GM03348 (cell line): Measurements from ENCODE around the gene RBM15B.

ENCODE experiments used
- DNase-seq: peaks from one replicate; pipeline ENCODE4 v3.0.0; 2012; ENCODE audit warnings: low spot score

The RBM15B gene

DNA sequence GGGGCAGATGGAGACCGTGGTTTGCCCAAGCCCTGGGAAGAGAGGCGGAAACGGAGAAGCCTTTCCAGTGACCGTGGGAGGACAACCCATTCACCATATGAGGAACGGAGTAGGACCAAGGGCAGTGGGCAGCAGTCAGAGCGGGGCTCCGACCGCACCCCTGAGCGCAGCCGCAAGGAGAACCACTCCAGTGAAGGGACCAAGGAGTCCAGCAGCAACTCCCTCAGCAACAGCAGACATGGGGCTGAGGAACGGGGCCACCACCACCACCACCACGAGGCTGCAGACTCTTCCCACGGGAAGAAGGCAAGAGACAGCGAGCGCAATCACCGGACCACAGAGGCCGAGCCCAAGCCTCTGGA is 2.0 kb downstream of the RBM15B start:
- DNase-seq, result no peak

DNA sequence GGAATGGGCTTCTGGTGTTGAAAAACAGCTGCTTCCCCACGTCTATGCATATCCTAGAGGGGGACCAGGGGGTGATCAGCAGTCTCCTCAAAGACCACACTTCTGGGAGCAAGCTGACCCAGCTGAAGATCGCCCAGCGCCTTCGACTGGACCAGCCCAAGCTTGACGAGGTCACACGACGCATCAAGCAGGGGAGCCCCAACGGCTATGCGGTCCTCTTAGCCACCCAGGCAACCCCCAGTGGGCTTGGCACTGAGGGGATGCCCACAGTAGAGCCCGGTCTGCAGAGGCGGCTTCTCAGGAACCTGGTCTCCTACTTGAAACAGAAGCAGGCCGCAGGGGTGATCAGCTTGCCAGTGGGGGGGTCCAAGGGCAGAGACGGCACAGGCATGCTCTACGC is 2.5 kb downstream of the RBM15B start:
- no peak for DNase-seq

DNA sequence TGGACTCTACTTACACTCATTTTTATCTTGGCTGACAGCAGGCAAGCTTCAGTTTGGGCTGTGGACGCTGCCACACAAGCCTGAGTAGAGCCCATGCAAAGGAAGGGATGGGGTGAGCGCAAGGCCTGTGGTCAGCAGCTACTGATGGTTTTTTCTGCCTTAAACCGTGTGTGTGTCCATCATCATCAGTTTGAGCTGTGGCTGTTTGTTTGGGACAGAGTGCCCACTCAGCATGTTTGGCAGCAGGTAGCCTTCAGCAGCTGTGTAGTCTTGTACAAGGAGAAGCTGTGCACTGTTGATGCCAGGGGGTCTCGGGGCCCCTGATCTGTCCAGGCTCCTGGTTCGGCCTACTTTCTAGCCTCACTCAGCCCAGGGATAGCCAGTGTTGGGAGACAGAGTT is 3.5 kb downstream of the RBM15B start:
- DNase-seq, result no peak

DNA sequence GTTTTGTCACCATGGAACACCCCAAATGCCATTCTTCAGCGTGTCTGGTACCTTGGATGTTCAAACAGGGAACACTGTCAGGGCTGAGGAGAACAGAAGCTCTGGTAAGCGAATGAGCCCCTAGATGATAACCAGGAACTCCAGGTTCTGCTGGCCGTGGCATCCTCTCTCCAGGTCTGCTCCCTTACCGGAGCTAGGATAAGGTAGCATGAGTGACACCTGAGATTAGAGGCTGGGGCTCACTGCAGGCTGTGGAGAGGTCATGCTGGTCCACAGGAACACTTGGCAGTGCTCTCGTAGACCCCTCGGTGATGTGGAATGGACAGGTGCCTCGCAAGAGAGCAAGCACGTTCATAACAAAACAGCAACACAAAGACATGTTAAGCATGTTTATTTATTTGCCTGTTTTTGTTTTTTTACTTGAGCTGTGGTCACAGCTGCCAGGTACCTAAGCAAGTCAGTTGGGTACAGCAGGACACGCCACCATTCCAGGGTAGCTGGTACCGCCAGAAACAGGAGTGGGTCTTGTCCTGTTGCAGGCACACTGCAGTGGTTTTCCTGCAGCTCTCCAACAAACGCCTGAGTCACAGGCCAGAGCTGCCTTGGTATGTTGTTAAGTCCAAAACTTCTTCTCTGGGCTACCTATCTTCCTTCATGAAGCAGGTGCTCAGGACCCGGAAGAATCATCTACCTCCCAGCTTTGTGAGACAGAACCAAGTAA is 4.6 kb downstream of the RBM15B start:
- DNase-seq, result no peak

DNA sequence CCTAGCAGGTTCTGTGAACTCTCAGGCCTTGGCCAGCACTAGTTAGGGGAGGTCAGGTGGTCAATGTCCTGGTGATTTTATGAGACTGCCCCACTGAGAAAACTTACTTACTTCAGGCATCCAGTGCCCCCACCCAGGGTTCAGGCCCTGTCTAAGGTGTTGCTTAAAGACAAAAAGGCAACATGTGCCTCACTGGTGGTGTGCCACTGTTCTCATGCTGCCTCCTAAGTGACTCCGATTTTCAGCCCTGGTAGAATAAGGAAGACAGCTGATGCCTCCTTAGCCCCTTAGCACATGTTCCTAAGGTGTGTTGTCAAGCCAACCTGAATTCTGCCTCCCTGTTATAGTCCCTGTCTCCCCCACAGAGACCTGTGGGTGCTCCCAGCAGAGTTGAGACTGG is 5.3 kb downstream of the RBM15B start:
- no peak for DNase-seq

DNA sequence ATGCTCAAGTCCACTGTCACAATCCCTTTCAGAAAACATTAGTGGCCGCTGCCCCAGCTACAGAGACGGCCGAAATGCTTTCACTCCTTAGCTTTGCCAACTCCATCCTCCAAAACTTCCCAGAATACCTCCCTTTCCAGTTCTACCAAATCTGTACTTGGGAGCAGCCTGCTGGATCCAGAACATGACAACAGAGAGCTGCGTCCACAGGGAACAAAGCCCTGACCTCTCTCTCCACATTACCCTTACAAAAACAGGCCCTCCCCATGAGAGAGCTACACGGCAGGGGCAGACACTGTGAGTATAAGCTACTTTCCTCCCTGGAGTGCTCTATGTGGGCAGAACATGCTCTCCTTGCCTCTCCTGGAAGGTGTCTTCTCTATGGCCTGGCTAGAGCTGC is 6.3 kb downstream of the RBM15B start:
- no peak for DNase-seq

DNA sequence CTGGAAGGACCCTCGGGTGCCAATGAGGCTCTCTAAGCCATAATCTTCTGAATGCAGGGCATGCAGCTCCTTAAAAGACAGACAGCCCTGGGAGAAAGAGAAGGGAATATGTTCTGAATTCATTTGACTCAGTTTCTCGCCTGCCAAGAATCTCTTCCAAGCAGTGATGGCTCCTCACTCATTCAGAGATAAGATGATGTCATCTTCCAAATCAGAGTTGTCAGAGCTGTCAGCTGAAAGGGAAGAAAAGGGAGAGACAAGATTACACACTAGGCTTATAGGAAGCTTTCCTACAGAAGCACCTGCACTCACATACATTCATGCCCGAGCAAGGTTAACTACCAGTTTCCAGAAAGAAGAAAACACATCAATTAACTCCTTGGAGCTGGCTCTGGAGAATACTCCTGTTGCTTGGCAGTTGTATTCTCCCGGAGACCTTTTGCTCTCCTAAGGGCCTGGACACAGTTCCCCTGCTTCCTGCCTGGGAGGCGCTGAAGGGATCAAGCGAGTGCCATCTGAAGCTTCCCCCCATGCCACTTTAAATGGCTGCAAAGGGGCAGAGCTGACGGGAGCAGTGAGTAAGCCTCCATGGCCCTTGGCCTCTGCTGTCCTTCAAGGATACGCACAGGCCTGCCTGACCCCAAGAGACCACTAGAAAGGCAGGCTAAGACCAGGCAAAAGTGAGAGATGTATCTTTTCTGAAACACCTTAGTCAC is 7.7 kb downstream of the RBM15B start:
- no peak for DNase-seq

DNA sequence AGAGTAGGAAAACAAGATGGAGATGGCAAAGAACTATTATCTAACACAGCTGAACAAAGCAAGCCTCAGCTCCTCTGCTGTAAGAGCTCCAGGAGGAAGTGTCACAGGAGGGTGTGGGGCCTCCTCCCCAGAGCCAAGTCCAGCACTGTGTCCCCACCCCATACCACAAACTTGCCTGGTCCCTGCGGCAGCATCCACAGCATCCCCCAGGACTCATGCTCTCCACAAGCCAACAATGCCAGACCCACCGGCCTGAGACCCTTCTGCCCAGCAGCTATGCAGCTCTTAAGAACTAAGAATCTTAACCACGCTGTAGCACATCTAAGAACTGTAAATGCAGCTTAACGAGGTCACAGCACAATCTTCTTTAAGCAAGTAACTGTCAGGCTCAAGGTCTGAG is 9.1 kb downstream of the RBM15B start:
- no peak for DNase-seq

DNA sequence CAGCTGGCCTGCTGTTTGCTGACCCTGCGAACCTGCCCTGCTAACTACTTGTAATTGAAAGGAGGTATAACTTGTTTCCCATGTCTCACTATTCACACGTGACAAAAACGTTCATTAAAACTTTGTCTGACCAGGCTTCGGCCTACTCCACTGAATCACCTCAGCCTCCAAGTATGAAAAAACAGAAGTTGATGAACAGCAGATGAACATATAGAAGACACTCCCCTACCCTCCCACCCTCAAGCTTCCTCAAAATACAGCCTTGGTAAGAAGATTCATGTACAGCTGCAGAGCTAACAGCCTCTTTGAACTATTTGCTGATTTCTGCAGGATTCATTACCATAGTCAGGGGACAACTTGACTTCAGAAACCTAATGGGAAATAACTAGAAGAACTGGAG is 10.7 kb downstream of the RBM15B start:
- DNase-seq, result no peak

DNA sequence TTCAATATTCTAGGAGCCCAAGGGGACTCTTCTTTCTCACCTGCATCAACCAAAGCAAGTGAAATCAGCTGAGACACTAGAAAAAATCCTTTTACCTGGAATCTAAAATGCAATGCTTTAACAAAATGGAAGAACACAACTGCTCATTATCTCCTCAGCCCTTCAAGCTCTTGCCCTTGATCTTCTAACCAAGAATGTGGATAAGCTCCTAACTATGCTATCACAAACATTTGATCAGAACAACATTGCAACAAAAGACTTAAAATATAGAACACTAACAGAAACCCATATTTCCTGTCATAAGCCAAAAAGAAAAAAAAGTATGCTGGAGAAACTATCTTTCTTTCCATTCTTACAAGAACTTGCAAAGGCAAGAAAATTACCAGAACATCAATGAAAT is 12.6 kb downstream of the RBM15B start:
- no peak for DNase-seq

DNA sequence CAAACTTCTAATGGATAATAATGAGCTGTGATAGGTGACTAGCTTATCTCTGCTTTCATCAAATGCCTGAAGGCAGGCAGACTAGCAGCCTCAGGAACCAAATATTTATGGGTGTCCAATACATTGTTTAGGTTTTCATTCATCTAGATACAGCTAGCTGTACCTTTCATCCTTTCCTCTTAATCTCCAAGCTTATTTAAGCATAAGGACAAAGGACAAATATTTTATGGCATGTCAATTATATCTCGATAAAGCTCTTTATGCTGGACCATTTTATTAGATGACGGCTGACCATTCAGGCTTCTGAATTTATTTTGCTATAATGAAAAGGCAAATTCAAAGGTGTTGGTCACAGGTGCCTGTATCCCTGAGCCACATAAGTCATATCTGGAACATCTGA is 16.9 kb downstream of the RBM15B start:
- DNase-seq, result no peak

DNA sequence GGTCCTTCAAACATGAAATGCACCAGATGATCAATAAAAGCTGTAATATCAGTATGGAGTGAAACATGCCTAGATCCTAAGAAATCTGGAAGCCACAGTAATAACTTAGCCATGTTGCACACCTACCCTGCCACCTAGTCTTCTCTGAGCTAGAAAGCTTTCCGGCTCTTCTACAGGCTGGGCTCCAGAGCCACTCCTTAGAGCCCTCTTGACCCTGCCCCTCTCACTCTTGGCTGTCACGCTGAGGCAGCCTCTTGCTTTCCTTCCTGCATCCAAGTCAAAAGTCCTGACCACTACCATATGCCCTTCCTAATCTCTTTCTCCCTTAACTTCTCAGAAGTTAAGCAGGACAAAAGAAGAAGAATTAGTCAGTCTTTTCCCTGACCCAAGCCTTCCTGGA is 17.7 kb downstream of the RBM15B start:
- DNase-seq, result no peak

DNA sequence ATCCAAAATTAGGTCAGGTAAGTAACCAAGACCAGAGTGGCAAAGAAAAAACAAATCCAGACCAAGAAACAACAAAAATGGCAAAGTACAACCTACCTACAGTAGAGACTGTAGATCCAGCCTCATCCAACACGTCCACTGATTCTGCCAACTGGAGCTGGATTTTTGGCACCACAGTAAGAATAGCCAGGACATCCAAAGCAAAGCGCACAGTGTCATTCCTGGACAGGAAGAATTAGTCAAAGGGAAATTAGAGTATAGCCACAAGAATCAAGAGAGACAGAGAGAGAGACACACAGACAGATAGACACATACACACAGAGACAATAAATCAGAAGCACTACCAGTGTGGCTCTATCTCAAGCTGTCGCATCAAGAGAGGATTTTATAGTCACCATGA is 31.1 kb downstream of the RBM15B start:
- DNase-seq, result no peak

DNA sequence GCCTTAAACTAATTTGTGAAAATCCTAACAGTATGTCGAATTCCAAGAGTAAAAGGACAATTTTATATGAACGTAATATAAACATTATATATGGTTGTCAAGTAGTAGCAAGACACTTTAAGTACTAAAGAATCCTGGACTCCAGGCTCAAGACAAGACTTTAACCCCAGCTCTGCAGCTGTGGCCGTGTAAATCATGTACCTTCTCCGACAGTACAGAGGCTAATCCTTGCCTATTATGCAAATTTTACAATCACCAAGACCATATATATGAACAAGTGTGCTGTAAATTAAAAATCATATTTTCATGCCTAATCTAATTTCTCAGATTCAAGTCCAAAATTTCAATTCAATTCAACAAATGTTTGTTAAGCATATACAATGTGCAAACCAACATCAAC is 35.8 kb downstream of the RBM15B start:
- no peak for DNase-seq

DNA sequence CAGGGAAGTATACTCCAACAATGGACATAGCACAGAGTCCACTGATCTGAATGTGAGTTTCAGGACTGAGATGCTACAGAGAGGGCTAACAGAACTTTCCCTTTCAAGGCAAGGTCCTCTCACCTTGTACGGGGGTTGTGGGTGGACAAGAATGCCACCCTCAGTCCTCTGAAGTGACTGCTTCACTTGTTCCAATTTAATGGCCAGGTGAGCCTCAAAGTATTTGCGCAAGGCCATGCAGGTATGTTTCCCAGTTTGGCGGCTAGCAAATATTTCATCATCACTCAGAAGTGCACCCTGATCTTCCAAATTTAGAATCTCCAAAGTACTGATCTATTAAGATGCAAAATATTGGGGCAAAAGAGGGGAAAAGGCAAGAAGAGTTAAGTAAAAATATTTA is 38.1 kb downstream of the RBM15B start:
- DNase-seq, result no peak

DNA sequence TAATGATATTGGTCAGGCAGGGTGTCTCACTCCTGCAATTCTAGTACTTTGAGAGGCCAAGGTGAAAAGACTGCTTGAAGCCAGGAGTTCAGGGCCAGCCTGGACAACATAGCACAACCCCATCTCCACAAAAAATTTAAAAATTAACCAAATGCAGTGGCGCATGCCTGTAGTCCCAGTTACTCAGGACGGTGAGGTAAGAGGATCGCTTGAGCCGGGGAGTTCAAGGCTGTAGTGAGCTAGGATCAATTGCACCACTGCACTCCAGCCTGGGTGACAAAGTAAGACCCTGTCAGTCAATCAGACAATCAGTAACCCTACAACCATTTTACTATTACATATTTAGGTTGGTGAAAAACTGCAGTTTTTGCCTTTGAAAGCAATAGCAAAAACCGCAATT is 43.0 kb downstream of the RBM15B start:
- no peak for DNase-seq

DNA sequence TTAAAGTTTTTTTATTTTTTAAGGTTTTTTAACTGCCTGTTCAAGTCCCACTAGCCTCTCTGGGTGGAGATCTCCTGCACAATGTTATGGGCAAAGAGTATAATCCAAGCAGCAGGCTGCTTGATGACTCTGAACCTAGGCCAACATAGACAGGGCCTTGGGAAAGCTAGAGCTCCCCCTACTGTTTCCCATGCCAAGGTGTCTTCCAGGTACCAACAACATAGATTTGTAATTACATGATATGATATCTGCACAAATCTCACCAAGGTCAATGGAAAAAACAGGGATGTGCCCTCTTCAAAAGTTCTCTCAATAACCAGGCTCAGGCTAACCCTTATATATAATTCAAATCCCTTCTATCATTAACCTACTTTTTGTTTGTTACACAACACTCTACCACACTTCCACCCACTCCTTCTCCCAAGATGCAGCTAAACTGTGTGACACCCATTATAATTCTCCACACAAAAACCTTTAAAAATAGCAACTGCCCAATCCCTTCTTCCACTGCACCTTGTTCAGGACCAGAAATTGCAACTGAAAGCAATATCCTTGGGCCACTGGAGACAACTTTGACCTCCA is 43.8 kb downstream of the RBM15B start:
- DNase-seq, result peak; percentile 60

DNA sequence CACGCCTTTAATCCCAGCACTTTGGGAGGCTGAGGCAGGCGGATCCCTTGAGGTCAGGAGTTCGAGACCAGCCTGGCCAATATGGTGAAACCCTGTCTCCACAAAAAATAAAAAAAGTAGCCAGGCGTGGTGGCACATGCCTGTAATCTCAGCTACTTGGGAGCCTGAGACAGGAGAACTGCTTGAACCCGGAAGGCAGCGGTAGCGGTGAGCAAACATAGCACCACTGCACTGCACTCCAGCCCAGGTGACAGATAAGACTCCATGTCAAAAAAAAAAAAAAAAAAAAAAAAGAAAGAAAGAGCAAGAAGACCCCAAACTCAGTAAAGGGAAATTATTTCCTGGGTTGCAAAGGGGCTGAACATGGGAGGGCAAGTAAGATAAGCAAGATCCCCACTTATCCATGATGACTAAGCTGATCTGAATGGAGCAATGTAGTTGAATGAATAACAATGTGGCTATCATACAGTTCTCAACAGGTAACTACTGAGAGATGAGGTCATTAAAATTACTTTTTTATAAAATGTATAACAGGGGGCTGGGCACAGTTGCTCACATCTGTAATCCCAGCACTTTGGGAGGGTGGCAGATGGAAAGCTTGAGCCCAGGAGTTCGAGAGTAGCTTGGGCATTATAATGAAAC is 46.0 kb downstream of the RBM15B start:
- DNase-seq, result no peak

DNA sequence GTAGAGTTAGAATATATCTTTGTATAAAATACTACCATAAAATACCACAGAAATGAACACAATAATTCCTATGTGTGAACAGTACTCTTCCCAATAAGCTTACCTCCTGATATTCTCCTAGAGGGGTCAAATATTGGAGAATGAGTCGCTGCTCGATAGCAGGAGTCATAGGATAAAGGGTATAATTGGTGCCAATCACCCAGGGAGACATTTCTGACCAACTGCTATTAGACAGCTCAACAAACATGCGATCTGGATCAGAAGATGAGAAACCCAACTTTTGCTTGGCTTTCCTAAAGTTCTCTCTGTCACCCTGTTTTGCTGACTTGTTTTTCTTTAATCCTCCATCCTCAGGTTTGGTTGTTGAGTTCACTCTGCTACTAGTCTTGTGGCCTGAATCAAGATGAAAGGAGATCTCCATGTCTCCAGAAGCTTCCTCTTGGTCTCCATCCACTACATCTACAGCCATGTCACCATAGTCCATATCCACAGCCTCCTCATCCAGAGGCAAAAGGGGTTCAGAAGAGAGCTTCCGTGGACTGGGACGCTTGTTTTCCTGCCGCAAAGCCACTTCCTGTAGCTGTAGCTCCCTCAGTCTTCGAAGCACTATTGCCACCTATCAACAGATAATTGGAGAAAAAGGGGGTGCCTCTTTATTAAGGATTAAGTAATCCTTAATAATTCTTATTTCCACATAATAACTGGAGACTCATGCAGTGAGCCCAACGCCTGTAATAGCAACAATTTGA is 50.4 kb downstream of the RBM15B start:
- no peak for DNase-seq

DNA sequence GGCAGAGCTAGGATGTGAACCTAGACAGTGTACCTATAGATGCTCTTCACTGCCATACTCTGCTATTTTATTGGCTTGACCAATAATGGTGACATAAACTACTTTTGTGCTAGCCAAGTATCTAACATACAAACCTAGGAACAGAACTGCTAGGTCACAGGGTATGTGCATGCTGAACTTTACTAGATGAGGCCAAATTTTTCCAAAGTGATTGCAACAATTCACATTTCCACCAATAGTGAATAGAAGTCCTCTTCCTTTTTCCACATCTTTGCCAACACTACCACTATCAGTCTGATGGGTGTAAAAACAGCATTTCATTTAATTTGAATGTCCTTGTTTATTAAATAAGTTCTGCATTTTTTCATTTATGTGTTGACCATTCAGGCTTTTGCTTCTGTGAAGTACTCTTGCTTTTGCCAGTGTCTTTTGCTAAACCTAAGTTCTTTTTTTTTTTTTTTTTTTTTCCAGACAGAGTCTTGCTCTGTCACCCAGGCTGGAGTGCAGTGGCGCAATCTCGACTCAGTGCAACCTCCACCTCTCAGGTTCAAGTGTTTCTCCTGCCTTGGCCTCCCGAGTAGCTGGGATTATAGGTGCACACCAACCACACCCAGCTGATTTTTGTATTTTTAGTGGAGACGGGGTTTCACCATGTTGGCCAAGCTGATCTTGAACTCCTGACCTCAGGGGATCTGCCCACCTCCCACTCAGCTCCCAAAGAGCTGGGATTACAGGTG is 54.6 kb downstream of the RBM15B start:
- no peak for DNase-seq
